Superior temporal gyrus (tissue), 1 donor: ENCODE measurements around the gene AFTPH.

Source experiments
- DNase-seq: peaks from one replicate; pipeline ENCODE4 v3.0.0-alpha.2; 2016; ENCODE audit errors: extremely low spot score

AFTPH gene

GRCh38 chr2:64632835-64633819 lies 109.0 kb downstream of the AFTPH start:
- DNase-seq: no peak

GRCh38 chr2:64634345-64635267 lies 110.5 kb downstream of the AFTPH start:
- no peak for DNase-seq

GRCh38 chr2:64635976-64636911 lies 112.1 kb downstream of the AFTPH start:
- DNase-seq: no peak

GRCh38 chr2:64637000-64637635 lies 113.0 kb downstream of the AFTPH start:
- DNase-seq: no peak

GRCh38 chr2:64637931-64638330 lies 113.8 kb downstream of the AFTPH start:
- no peak for DNase-seq

- DNase-seq: no peak
Observed at GRCh38 chr2:64638502-64639120, 114.5 kb downstream of the AFTPH start.

GRCh38 chr2:64639691-64640090 lies 115.6 kb downstream of the AFTPH start:
- no peak for DNase-seq

GRCh38 chr2:64640153-64641044 lies 116.3 kb downstream of the AFTPH start:
- DNase-seq: no peak

GRCh38 chr2:64641599-64641998 lies 117.5 kb downstream of the AFTPH start:
- DNase-seq: no peak
